Stimulated activated naive CD8-positive, alpha-beta T cell treated with anti-CD3 and anti-CD28 coated beads, Interleukin-15, Interleukin-2, amounts not matched to agents 100 ng/mL and 50 ng/mL, for 24 hours (primary cell): ENCODE results near the gene LGALS16.

Source experiments
- H3K27ac Mint-ChIP-seq: one replicate; pipeline ENCODE4 v1.8.0; 2021; ENCODE audit warnings: mild to moderate bottlenecking, mixed read lengths
- H3K27me3 Mint-ChIP-seq: one replicate; pipeline ENCODE4 v1.8.0; 2021; ENCODE audit warnings: mixed read lengths
- H3K36me3 Mint-ChIP-seq: one replicate; pipeline ENCODE4 v1.8.0; 2021; ENCODE audit warnings: low read depth, mixed read lengths
- H3K4me1 Mint-ChIP-seq: one replicate; pipeline ENCODE4 v1.8.0; 2021; ENCODE audit warnings: low read depth, mixed read lengths
- H3K4me3 Mint-ChIP-seq: one replicate; pipeline ENCODE4 v1.8.0; 2021; ENCODE audit warnings: mild to moderate bottlenecking, mixed read lengths
- H3K9me3 Mint-ChIP-seq: one replicate; pipeline ENCODE4 v1.8.0; 2021; ENCODE audit warnings: mixed read lengths

LGALS16 gene

GRCh38 chr19:39692166-39692565 lies 36.5 kb downstream of the LGALS16 start:
- Mint-ChIP-seq H3K4me1 (no peaks in the 10 kb centered on the region), H3K4me3 (no peak overlapping the region), H3K27me3 (peaks cover 37% of the 10 kb centered on the region), H3K27ac (no peak overlapping the region), H3K9me3 (no peaks in the 10 kb centered on the region), H3K36me3 (no peaks in the 10 kb centered on the region)

- no peaks in the 10 kb centered on the region for H3K36me3 Mint-ChIP-seq
- H3K9me3 Mint-ChIP-seq = no peaks in the 10 kb centered on the region
- H3K27ac Mint-ChIP-seq = no peak overlapping the region
- H3K4me1 Mint-ChIP-seq = no peaks in the 10 kb centered on the region
- peaks cover 42% of the 10 kb centered on the region for H3K27me3 Mint-ChIP-seq
- no peak overlapping the region for H3K4me3 Mint-ChIP-seq
Observed at GRCh38 chr19:39692822-39693221, 37.1 kb downstream of the LGALS16 start.

- Mint-ChIP-seq H3K36me3 (no peaks in the 10 kb centered on the region), H3K27me3 (peaks cover 43% of the 10 kb centered on the region), H3K27ac (no peak overlapping the region), H3K9me3 (no peaks in the 10 kb centered on the region), H3K4me1 (no peaks in the 10 kb centered on the region), H3K4me3 (no peak overlapping the region)
Observed at GRCh38 chr19:39695759-39696158, 40.0 kb downstream of the LGALS16 start.

GRCh38 chr19:39696387-39696786 lies 40.7 kb downstream of the LGALS16 start:
- Mint-ChIP-seq H3K27ac (no peak overlapping the region), H3K27me3 (peaks cover 48% of the 10 kb centered on the region), H3K36me3 (no peaks in the 10 kb centered on the region)

GRCh38 chr19:39698535-39698934 lies 42.8 kb downstream of the LGALS16 start:
- H3K4me1 Mint-ChIP-seq = no peaks in the 10 kb centered on the region
- H3K36me3 Mint-ChIP-seq = no peaks in the 10 kb centered on the region
- no peaks in the 10 kb centered on the region for H3K9me3 Mint-ChIP-seq
- no peak overlapping the region for H3K27ac Mint-ChIP-seq
- H3K4me3 Mint-ChIP-seq = no peak overlapping the region
- peaks cover 38% of the 10 kb centered on the region for H3K27me3 Mint-ChIP-seq

More at GRCh38 chr19:39696387-39696786, 40.7 kb downstream of the LGALS16 start:
- Mint-ChIP-seq H3K4me3 (no peak overlapping the region), H3K4me1 (no peaks in the 10 kb centered on the region), H3K9me3 (no peaks in the 10 kb centered on the region)

- H3K4me3 Mint-ChIP-seq = no peak overlapping the region
- peaks cover 22% of the 10 kb centered on the region for H3K4me1 Mint-ChIP-seq
- no peaks in the 10 kb centered on the region for H3K36me3 Mint-ChIP-seq
- H3K9me3 Mint-ChIP-seq = no peaks in the 10 kb centered on the region
- H3K27me3 Mint-ChIP-seq = peaks cover 32% of the 10 kb centered on the region
- H3K27ac Mint-ChIP-seq = no peak overlapping the region
Observed at GRCh38 chr19:39701291-39701690, 45.6 kb downstream of the LGALS16 start.

- Mint-ChIP-seq H3K27me3 (peaks cover 13% of the 10 kb centered on the region), H3K9me3 (no peaks in the 10 kb centered on the region), H3K4me1 (peaks cover 27% of the 10 kb centered on the region), H3K36me3 (no peaks in the 10 kb centered on the region), H3K27ac (no peak within 1 kb of the TSS), H3K4me3 (no peak within 1 kb of the TSS)
Observed at GRCh38 chr19:39704181-39705044, 48.7 kb downstream of the LGALS16 start, which contains the start of gene LGALS14. Gene LGALS14 (plus strand): TSS chr19:39704481. CDS start chr19:39704529, 48 bp downstream.

GRCh38 chr19:39705578-39706188 lies 50.0 kb downstream of the LGALS16 start:
- Mint-ChIP-seq H3K27me3 (peaks cover 6% of the 10 kb centered on the region), H3K4me3 (no peak overlapping the region), H3K27ac (no peak overlapping the region), H3K36me3 (no peaks in the 10 kb centered on the region), H3K9me3 (no peaks in the 10 kb centered on the region), H3K4me1 (peaks cover 27% of the 10 kb centered on the region)

GRCh38 chr19:39708594-39708993 lies 52.9 kb downstream of the LGALS16 start:
- H3K27me3 Mint-ChIP-seq = peaks cover 9% of the 10 kb centered on the region
- no peak overlapping the region for H3K4me3 Mint-ChIP-seq
- H3K4me1 Mint-ChIP-seq = peaks cover 27% of the 10 kb centered on the region
- no peak overlapping the region for H3K27ac Mint-ChIP-seq
- no peaks in the 10 kb centered on the region for H3K9me3 Mint-ChIP-seq
- H3K36me3 Mint-ChIP-seq = no peaks in the 10 kb centered on the region

GRCh38 chr19:39709026-39709872 lies 53.5 kb downstream of the LGALS16 start:
- no peak overlapping the region for H3K27ac Mint-ChIP-seq
- H3K4me1 Mint-ChIP-seq = peaks cover 23% of the 10 kb centered on the region
- H3K4me3 Mint-ChIP-seq = no peak overlapping the region
- H3K27me3 Mint-ChIP-seq = peaks cover 10% of the 10 kb centered on the region
- H3K36me3 Mint-ChIP-seq = no peaks in the 10 kb centered on the region
- H3K9me3 Mint-ChIP-seq = no peaks in the 10 kb centered on the region
